HCT116 (cell line): Measurements from ENCODE around the gene IRF2. TPM values are rescaled to one million over a fixed set of nuclear protein-coding genes. Genes with fewer than 3 reads are reported as not detected.

Experiments used
- ATAC-seq: fragments of 200-7000 bp; cut with Tn5 transposase; 2 replicates; pipeline ENCODE4 v1.9.1; 2020; ENCODE audit warnings: mild to moderate bottlenecking, moderate library complexity
- BruUV-seq: library from RNA; stranded (reverse); fragments of 400-500 nt; replicated peaks from 2 replicates; lab custom pipeline; 2021; lab: Mats Ljungman, UMichigan
- CTCF ChIA-PET: fragments of 300-600 bp; sonication (Branson Sonifier 250); formaldehyde crosslinking; loops from one replicate; lab custom pipeline; 2021; ENCODE audit warnings: antibody characterized with exemption; lab: Charles Lee
- POLR2A ChIA-PET: fragments of 300-600, 350-600 bp; sonication (Branson Sonifier 250); formaldehyde crosslinking; loops from one replicate; lab custom pipeline; 2021; ENCODE audit warnings: antibody characterized with exemption; lab: Charles Lee
- RAD21 ChIA-PET, 2 experiments: fragments of 300-600 bp; sonication (Branson Sonifier 250); formaldehyde crosslinking; loops; one replicate each; lab custom pipeline; 2023; ENCODE audit warnings: low total read pairs in 2 of 2; ENCODE audit not compliant: uncharacterized antibody in 2 of 2, unreplicated experiment in 2 of 2, low non-redundant PET in 1 of 2; lab: Charles Lee
- DNase-seq: peaks from one replicate; pipeline ENCODE4 v3.0.0-alpha.2; 2010; ENCODE audit warnings: low read depth, low spot score
- H2AFZ ChIP-seq: fragments of 200-600 bp; shearing (Covaris generic), sonication (generic); 2 replicates; pipeline ENCODE4 v1.6.1; 2017; ENCODE audit warnings: low read depth, mixed run types, mixed read lengths, antibody characterized with exemption, low read length; ENCODE audit not compliant: poor library complexity, severe bottlenecking
- H3K27ac ChIP-seq: 2 replicates; pipeline ENCODE4 v1.5.1; 2012; ENCODE audit warnings: low read depth, low read length
- H3K27me3 ChIP-seq: fragments of 200-600 bp; sonication (generic); 2 replicates; pipeline ENCODE4 v1.6.1; 2016; ENCODE audit warnings: mixed run types, low read length, mixed read lengths; ENCODE audit not compliant: insufficient read depth
- H3K36me3 ChIP-seq, 2 experiments: fragments of 200-500 bp in 1 of 2; fragments of 200-600 bp in 1 of 2; sonication (Bioruptor generic) in 1 of 2; sonication (generic) in 1 of 2; 2 replicates each; pipeline versions ENCODE4 v1.5.1 to v1.6.1; 2014 to 2016; ENCODE audit warnings: low read length in 2 of 2, inconsistent platforms in 1 of 2, mixed read lengths in 1 of 2, mixed run types in 1 of 2; ENCODE audit not compliant: insufficient read depth in 2 of 2, control insufficient read depth in 1 of 2
- H3K4me1 ChIP-seq, 2 experiments: fragments of 200-600 bp in 1 of 2; sonication (generic) in 1 of 2; 2 replicates each; pipeline versions ENCODE4 v1.5.1 to v1.6.1; 2012 to 2017; ENCODE audit warnings: low read length in 2 of 2, inconsistent platforms in 1 of 2, mild to moderate bottlenecking in 1 of 2, mixed read lengths in 1 of 2, mixed run types in 1 of 2, moderate library complexity in 1 of 2; ENCODE audit not compliant: insufficient read depth in 2 of 2, control insufficient read depth in 1 of 2
- H3K4me2 ChIP-seq: fragments of 200-600 bp; sonication (generic); 2 replicates; pipeline ENCODE4 v1.6.1; 2017; ENCODE audit warnings: mixed run types, low read length, mixed read lengths
- H3K4me3 ChIP-seq, 2 experiments: fragments of 200-600 bp in 1 of 2; sonication (generic) in 1 of 2; replicated peaks in 1 of 2; 2 replicates each; pipeline ENCODE4 v1.5.1; 2011 to 2016; ENCODE audit warnings: low read length in 2 of 2, control low read depth in 1 of 2, low read depth in 1 of 2, mild to moderate bottlenecking in 1 of 2, mixed read lengths in 1 of 2, mixed run types in 1 of 2
- H3K79me2 ChIP-seq: fragments of 200-600 bp; sonication (generic); 2 replicates; pipeline ENCODE4 v1.6.1; 2017; ENCODE audit warnings: mild to moderate bottlenecking, mixed run types, low read length, moderate library complexity, mixed read lengths; ENCODE audit not compliant: insufficient read depth
- H3K9ac ChIP-seq: fragments of 200-600 bp; sonication (generic); 2 replicates; pipeline ENCODE4 v1.6.1; 2016; ENCODE audit warnings: low read length, mixed read lengths
- H3K9me2 ChIP-seq: fragments of 200-600 bp; sonication (generic), shearing (Covaris generic); 2 replicates; pipeline ENCODE4 v1.6.1; 2017; ENCODE audit warnings: mixed run types, mild to moderate bottlenecking, moderate library complexity; ENCODE audit not compliant: insufficient read depth
- H3K9me3 ChIP-seq, 2 experiments: fragments of 200-500 bp in 1 of 2; fragments of 200-600 bp in 1 of 2; sonication (Bioruptor generic) in 1 of 2; sonication (generic) in 1 of 2; 2 replicates each; pipeline ENCODE4 v1.6.1; 2014 to 2017; ENCODE audit warnings: low read length in 2 of 2, mixed read lengths in 2 of 2, inconsistent platforms in 1 of 2, low read depth in 1 of 2, mild to moderate bottlenecking in 1 of 2, mixed run types in 1 of 2, moderate library complexity in 1 of 2; ENCODE audit not compliant: control insufficient read depth in 1 of 2, insufficient read depth in 1 of 2
- H4K20me1 ChIP-seq: fragments of 200-600 bp; sonication (generic), shearing (Covaris generic); 2 replicates; pipeline ENCODE4 v1.6.1; 2017; ENCODE audit warnings: mixed run types, mild to moderate bottlenecking, moderate library complexity; ENCODE audit not compliant: insufficient read depth
- CBX3 ChIP-seq: IDR thresholded peaks from 2 replicates; pipeline ENCODE4 v1.6.1; 2012; ENCODE audit warnings: low read depth
- CEBPB ChIP-seq: IDR thresholded peaks from 2 replicates; pipeline ENCODE4 v1.6.1; 2012; ENCODE audit warnings: low read depth
- ELF1 ChIP-seq: IDR thresholded peaks from 2 replicates; pipeline ENCODE4 v1.6.1; 2012; ENCODE audit warnings: low read depth, borderline replicate concordance
- FOSL1 ChIP-seq: IDR thresholded peaks from 2 replicates; pipeline ENCODE4 v1.6.1; 2012; ENCODE audit warnings: low read depth
- POLR2A ChIP-seq: IDR thresholded peaks from 2 replicates; pipeline ENCODE4 v1.7.0; 2011; ENCODE audit warnings: borderline replicate concordance; ENCODE audit not compliant: insufficient read depth, insufficient read length; ENCODE audit errors: extremely low read depth
- POLR2AphosphoS5 ChIP-seq: IDR thresholded peaks from 2 replicates; pipeline ENCODE4 v1.6.1; 2011; ENCODE audit warnings: mild to moderate bottlenecking, low read depth, low read length, moderate library complexity
- RAD21 ChIP-seq: IDR thresholded peaks from 2 replicates; pipeline ENCODE4 v1.6.1; 2012; ENCODE audit warnings: low read depth, mild to moderate bottlenecking
- SP1 ChIP-seq: IDR thresholded peaks from 2 replicates; pipeline ENCODE4 v1.6.1; 2012; ENCODE audit warnings: low read depth
- SRF ChIP-seq: IDR thresholded peaks from 2 replicates; pipeline ENCODE4 v1.6.1; 2012; ENCODE audit warnings: low read depth
- TCF7L2 ChIP-seq: IDR thresholded peaks from 2 replicates; pipeline ENCODE4 v1.7.0; 2011; ENCODE audit warnings: borderline replicate concordance, inconsistent platforms; ENCODE audit not compliant: insufficient read depth, insufficient read length; ENCODE audit errors: extremely low read depth
- YY1 ChIP-seq: IDR thresholded peaks from 2 replicates; pipeline ENCODE4 v1.6.1; 2011; ENCODE audit warnings: low read length, low read depth, moderate library complexity, mild to moderate bottlenecking; ENCODE audit not compliant: insufficient replicate concordance; ENCODE audit errors: extremely low read depth
- ZBTB33 ChIP-seq: IDR thresholded peaks from 2 replicates; pipeline ENCODE4 v1.6.1; 2011; ENCODE audit warnings: mild to moderate bottlenecking, low read length, moderate library complexity; ENCODE audit not compliant: insufficient replicate concordance; ENCODE audit errors: extremely low read depth
- ZFX ChIP-seq: fragments of 450-650 bp; IDR thresholded peaks from 2 replicates; pipeline ENCODE4 v1.6.1; 2017
- ZNF274 ChIP-seq: fragments of 200-500 bp; sonication (Bioruptor generic); IDR thresholded peaks from 2 replicates; pipeline ENCODE4 v1.6.1; 2014; ENCODE audit warnings: mild to moderate bottlenecking, low read depth, low read length, inconsistent platforms
- intact Hi-C: fragments of 100-400 bp; cut with micrococcal nuclease; formaldehyde crosslinking; loops from 2 replicates; pipeline ENCODE4 v1.10.0; 2022
- total RNA-seq: library from RNA; stranded (reverse); gene quantifications from one replicate; pipeline ENCODE4 v1.2.1, GENCODE V29; 2021; ENCODE audit not compliant: unreplicated experiment
- TF ChIP-seq, protein P1 (sequence below), 3 experiments: fragments of 200-600 bp in 1 of 3; sonication (generic) in 1 of 3; IDR thresholded peaks in 2 of 3; conservative IDR thresholded peaks in 1 of 3; 2 replicates each; pipeline ENCODE4 v1.5.1; 2012 to 2017; ENCODE audit warnings: low read depth in 2 of 3, low read length in 2 of 3, antibody characterized with exemption in 1 of 3, borderline replicate concordance in 1 of 3, control low read depth in 1 of 3, mild to moderate bottlenecking in 1 of 3, mixed read lengths in 1 of 3, mixed run types in 1 of 3, moderate library complexity in 1 of 3; ENCODE audit not compliant: insufficient read depth in 1 of 3
- TF ChIP-seq, protein P2 (sequence below): IDR thresholded peaks from 2 replicates; pipeline ENCODE4 v1.6.1; 2012

The IRF2 gene
- total RNA-seq, 1 experiment from 2014 or later: 10.6 TPM

DNA sequence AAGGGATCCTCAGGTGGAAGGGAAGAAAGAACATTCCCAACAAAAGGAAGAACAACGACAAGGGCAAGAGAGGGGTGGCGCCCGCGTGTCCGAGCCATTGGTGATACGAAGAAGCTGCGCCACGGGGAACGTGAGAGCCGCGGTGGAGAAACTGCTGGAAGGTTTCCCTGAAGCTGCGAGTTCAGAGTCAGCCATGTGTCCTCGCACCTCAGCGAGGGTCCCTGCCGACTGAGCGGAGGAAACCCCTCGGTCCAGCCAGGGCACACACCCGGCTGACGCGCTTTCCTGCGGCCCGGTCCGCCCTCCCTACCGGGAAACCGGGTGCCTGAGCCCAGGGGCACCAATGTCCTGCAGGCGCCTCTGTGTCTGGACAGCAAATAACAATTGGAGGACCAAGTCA, 18.0 kb downstream of the IRF2 start:
- no peak for DNase-seq
- Histone ChIP-seq H2AFZ (no peak overlapping the region), H3K4me3 (no peak overlapping the region), H3K4me2 (no peak overlapping the region), H3K36me3 (no peaks in the 10 kb centered on the region), H3K27me3 (no peaks in the 10 kb centered on the region), H3K79me2 (no peaks in the 10 kb centered on the region), H4K20me1 (no peaks in the 10 kb centered on the region), H3K9me3 (no peaks in the 10 kb centered on the region), H3K4me1 (peaks cover 0 to 2% of the 10 kb centered on the region in 2 experiments; a peak in 1 of 4 replicates), H3K9ac (no peak overlapping the region), H3K27ac (no peak overlapping the region), H3K9me2 (no peaks in the 10 kb centered on the region)
- POLR2A ChIA-PET: no interaction called here
- TF ChIP-seq POLR2A (no peak), SP1 (no peak), FOSL1 (no peak), ELF1 (no peak), RAD21 (no peak), POLR2AphosphoS5 (no peak), ZFX (no peak), ZBTB33 (no peak), SRF (no peak), YY1 (no peak), CEBPB (no peak), CBX3 (no peak), ZNF274 (no peak), TCF7L2 (no peak)
- TF ChIP-seq, protein P1, sequence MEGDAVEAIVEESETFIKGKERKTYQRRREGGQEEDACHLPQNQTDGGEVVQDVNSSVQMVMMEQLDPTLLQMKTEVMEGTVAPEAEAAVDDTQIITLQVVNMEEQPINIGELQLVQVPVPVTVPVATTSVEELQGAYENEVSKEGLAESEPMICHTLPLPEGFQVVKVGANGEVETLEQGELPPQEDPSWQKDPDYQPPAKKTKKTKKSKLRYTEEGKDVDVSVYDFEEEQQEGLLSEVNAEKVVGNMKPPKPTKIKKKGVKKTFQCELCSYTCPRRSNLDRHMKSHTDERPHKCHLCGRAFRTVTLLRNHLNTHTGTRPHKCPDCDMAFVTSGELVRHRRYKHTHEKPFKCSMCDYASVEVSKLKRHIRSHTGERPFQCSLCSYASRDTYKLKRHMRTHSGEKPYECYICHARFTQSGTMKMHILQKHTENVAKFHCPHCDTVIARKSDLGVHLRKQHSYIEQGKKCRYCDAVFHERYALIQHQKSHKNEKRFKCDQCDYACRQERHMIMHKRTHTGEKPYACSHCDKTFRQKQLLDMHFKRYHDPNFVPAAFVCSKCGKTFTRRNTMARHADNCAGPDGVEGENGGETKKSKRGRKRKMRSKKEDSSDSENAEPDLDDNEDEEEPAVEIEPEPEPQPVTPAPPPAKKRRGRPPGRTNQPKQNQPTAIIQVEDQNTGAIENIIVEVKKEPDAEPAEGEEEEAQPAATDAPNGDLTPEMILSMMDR (IDR thresholded peaks at IDR 0.05 in 2 of 3, conservative IDR thresholded peaks at IDR 0.05 in 1 of 3; ENCODE audit: borderline replicate concordance in 1 of 3, insufficient read depth in 1 of 3, low read depth in 2 of 3, low read length in 2 of 3): no peak
- TF ChIP-seq, protein P2, sequence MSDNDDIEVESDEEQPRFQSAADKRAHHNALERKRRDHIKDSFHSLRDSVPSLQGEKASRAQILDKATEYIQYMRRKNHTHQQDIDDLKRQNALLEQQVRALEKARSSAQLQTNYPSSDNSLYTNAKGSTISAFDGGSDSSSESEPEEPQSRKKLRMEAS: no peak
- no TSS peak for BruUV-seq
- ATAC-seq: no peak
- CTCF ChIA-PET: no interaction called here
- RAD21 ChIA-PET: no interaction called here
- intact Hi-C loops: no loop called here
